A673 (cell line): ENCODE measurements around the gene LRTM2. TPM values are rescaled to one million over a fixed set of nuclear protein-coding genes. Genes with fewer than 3 reads are reported as not detected.

Experiments
- BruUV-seq: library from RNA; stranded (reverse); fragments of 400-500 nt; replicated peaks from 2 replicates; lab custom pipeline; 2021; lab: Mats Ljungman, UMichigan
- CTCF ChIA-PET: fragments of 300-600 bp; sonication (Branson Sonifier 250); formaldehyde crosslinking; loops from one replicate; lab custom pipeline; 2022; ENCODE audit warnings: antibody characterized with exemption; lab: Charles Lee
- POLR2A ChIA-PET: fragments of 300-600 bp; sonication (Branson Sonifier 250); formaldehyde crosslinking; loops from one replicate; lab custom pipeline; 2022; ENCODE audit warnings: antibody characterized with exemption; ENCODE audit not compliant: low non-redundant PET; lab: Charles Lee
- DNase-seq: peaks from one replicate; pipeline ENCODE4 v3.0.0-alpha.2; 2015; ENCODE audit warnings: low spot score
- H3K27ac ChIP-seq: fragments of 200-600 bp; sonication (generic); 2 replicates; pipeline ENCODE4 v1.5.1; 2016; ENCODE audit warnings: mixed run types, low read depth, mild to moderate bottlenecking, mixed read lengths, antibody characterized with exemption, low read length; ENCODE audit not compliant: poor library complexity, severe bottlenecking
- H3K27me3 ChIP-seq: fragments of 200-600 bp; sonication (generic); replicated peaks from 2 replicates; pipeline ENCODE4 v1.6.1; 2017; ENCODE audit warnings: mixed run types, low read depth, mild to moderate bottlenecking, mixed read lengths, antibody characterized with exemption, low read length; ENCODE audit not compliant: insufficient read depth, poor library complexity
- H3K36me3 ChIP-seq: fragments of 200-600 bp; sonication (generic); 2 replicates; pipeline ENCODE4 v1.6.1; 2016; ENCODE audit warnings: mixed run types, mild to moderate bottlenecking, mixed read lengths, antibody characterized with exemption, low read length; ENCODE audit not compliant: insufficient read depth, poor library complexity, severe bottlenecking
- H3K4me1 ChIP-seq: fragments of 200-600 bp; sonication (generic); 2 replicates; pipeline ENCODE4 v1.6.1; 2017; ENCODE audit warnings: mixed run types, mild to moderate bottlenecking, mixed read lengths, antibody characterized with exemption, low read length; ENCODE audit not compliant: insufficient read depth, poor library complexity, severe bottlenecking
- H3K4me3 ChIP-seq: fragments of 200-600 bp; sonication (generic); 2 replicates; pipeline ENCODE4 v1.5.1; 2016; ENCODE audit warnings: low read depth, mixed run types, mild to moderate bottlenecking, mixed read lengths, low read length; ENCODE audit not compliant: poor library complexity, severe bottlenecking
- H3K9me3 ChIP-seq: fragments of 200-600 bp; sonication (generic); 2 replicates; pipeline ENCODE4 v1.6.1; 2016; ENCODE audit warnings: mixed run types, low read depth, mild to moderate bottlenecking, mixed read lengths, antibody characterized with exemption, low read length; ENCODE audit not compliant: poor library complexity, severe bottlenecking
- EZH2 ChIP-seq: fragments of 200-600 bp; sonication (generic); IDR thresholded peaks from 2 replicates; pipeline ENCODE4 v1.6.1; 2017; ENCODE audit warnings: borderline replicate concordance, low read depth, mild to moderate bottlenecking, mixed read lengths, antibody characterized with exemption, low read length; ENCODE audit not compliant: poor library complexity, severe bottlenecking
- intact Hi-C: fragments of 100-400 bp; cut with micrococcal nuclease; formaldehyde crosslinking; loops from one replicate; pipeline ENCODE4 v1.10.0; 2022; ENCODE audit not compliant: unreplicated experiment
- total RNA-seq: library from RNA; stranded (reverse); gene quantifications from 2 replicates; pipeline ENCODE4 v1.2.3, GENCODE V29; 2021
- TF ChIP-seq, protein P1 (sequence below): fragments of 300-800, 200-600 bp; sonication (generic); conservative IDR thresholded peaks from 2 replicates; pipeline ENCODE4 v1.5.1; 2017; ENCODE audit warnings: low read depth, mild to moderate bottlenecking, antibody characterized with exemption, low read length, moderate library complexity, mixed read lengths

LRTM2 gene
- total RNA-seq, 1 experiment from 2014 or later: not detected

DNA sequence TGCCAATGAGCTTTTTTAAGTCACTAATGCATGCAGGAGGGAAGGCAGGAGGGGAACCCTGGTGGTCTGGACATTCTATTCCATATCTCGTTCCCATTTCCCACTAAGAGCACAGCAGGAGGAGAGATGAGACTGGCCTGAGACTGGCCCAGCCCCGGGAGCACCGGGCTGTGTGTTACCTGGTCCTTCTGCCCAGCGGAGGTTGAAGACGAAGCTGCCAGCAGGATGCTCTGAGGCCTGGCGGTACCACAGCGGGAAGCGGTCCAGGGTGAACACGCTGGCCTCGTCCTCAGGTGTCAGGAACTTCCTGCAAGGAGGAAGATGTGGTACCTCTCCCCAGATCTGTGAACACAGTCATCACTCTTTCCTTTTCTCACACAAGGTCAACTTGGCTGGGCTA, 23.9 kb downstream of the LRTM2 start:
- H3K27ac ChIP-seq: no peak overlapping the region
- H3K36me3 ChIP-seq: no peaks in the 10 kb centered on the region
- TF ChIP-seq, protein P1, sequence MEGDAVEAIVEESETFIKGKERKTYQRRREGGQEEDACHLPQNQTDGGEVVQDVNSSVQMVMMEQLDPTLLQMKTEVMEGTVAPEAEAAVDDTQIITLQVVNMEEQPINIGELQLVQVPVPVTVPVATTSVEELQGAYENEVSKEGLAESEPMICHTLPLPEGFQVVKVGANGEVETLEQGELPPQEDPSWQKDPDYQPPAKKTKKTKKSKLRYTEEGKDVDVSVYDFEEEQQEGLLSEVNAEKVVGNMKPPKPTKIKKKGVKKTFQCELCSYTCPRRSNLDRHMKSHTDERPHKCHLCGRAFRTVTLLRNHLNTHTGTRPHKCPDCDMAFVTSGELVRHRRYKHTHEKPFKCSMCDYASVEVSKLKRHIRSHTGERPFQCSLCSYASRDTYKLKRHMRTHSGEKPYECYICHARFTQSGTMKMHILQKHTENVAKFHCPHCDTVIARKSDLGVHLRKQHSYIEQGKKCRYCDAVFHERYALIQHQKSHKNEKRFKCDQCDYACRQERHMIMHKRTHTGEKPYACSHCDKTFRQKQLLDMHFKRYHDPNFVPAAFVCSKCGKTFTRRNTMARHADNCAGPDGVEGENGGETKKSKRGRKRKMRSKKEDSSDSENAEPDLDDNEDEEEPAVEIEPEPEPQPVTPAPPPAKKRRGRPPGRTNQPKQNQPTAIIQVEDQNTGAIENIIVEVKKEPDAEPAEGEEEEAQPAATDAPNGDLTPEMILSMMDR: no peak
- no peak for TF ChIP-seq EZH2
- no peak for DNase-seq
- intact Hi-C loops: no loop called here
- H3K27me3 ChIP-seq: no peaks in the 10 kb centered on the region
- ChIA-PET POLR2A (no interaction called here), CTCF (no interaction called here)
- no peaks in the 10 kb centered on the region for H3K9me3 ChIP-seq
- no TSS peak for BruUV-seq
- peaks cover 49% of the 10 kb centered on the region for H3K4me1 ChIP-seq
- no peak overlapping the region for H3K4me3 ChIP-seq

DNA sequence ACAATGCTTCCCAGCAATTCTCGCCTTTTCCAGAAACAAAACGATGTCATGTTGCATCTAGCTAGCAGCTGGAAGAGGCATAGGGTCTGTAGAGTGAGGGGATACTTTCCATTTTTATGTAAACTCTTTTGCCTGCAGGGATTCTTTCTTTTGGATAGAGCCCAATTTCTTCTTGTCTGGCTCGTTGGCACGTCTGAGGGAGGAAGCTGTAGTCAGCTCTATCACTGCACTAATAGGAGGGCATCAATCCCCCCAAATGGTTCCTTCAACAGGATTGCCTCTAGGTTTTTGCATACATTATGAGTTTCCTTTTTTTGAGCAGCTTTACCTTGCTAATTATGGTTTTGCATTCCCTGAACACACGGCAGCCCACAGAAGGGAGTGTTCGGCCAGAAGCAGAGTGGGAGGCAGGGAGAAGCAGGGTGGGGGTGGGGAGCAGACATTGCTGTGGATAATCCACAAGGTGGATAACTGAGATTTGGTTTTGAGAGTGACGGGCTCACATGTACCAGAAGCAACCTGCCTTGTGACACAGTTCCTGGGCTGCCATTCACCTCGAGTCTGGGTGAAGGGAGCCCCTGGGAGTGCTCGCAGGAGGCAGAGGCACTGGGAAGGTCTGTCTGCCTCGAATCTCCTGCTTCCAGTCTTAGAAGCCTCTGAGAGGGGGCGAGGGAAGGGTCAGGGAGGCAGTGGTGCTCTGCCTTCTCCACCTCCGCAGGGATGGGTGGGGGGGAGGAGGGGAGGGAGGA, 24.5 kb downstream of the LRTM2 start:
- H3K27ac ChIP-seq: no peak overlapping the region
- H3K9me3 ChIP-seq: no peaks in the 10 kb centered on the region
- H3K4me1 ChIP-seq: peaks cover 44% of the 10 kb centered on the region
- peak; percentile 38 for DNase-seq
- H3K36me3 ChIP-seq: no peaks in the 10 kb centered on the region
- POLR2A ChIA-PET: no interaction called here
- CTCF ChIA-PET: no interaction called here
- no peaks in the 10 kb centered on the region for H3K27me3 ChIP-seq
- H3K4me3 ChIP-seq: no peak overlapping the region
- no TSS peak for BruUV-seq
- TF ChIP-seq, protein P1: no peak
- TF ChIP-seq EZH2: no peak
- intact Hi-C loops: no loop called here

DNA sequence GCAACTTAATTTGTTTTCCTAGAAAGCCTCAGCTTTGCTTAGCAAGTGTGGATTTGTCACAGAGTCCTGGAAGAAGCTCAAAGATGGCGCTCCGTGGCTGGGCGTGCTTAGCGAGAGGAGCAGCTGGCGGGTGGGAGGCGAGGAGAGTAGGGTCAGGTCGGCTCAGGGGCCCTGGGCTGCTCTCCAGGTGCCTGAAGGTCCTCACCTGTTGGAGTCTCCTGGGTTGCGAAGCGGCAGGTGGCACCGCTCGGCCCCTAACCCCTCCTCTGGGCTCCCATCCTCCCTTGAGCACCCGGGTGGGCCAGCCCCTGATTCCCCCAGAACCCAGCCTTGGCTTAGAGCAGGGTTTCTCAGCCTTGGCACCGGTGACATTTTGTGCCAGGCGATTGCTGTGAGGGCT, 25.1 kb downstream of the LRTM2 start:
- intact Hi-C loops: no loop called here
- H3K4me3 ChIP-seq: no peak overlapping the region
- POLR2A ChIA-PET: no interaction called here
- TF ChIP-seq, protein P1: no peak
- TF ChIP-seq EZH2: no peak
- peaks cover 41% of the 10 kb centered on the region for H3K4me1 ChIP-seq
- no peak overlapping the region for H3K27ac ChIP-seq
- H3K36me3 ChIP-seq: no peaks in the 10 kb centered on the region
- no peaks in the 10 kb centered on the region for H3K27me3 ChIP-seq
- DNase-seq: no peak
- H3K9me3 ChIP-seq: no peaks in the 10 kb centered on the region
- CTCF ChIA-PET: no interaction called here
- no TSS peak for BruUV-seq
